CD4-positive, alpha-beta T cell treated with Interferon alpha-2 for 1 hour (primary cell): ENCODE measurements around the gene PNCK.

Source experiments
- DNase-seq, 2 donors: peaks; one replicate each; pipeline ENCODE4 v3.0.0-alpha.2; 2020 to 2022

The PNCK gene

GRCh38 chrX:153640736-153641575, 32.7 kb downstream of the PNCK start:
- DNase-seq, result no peak

- DNase-seq, result no peak
These were observed 33.4 kb downstream of the PNCK start for GRCh38 chrX:153640045-153640686.

GRCh38 chrX:153639177-153640044, 34.2 kb downstream of the PNCK start:
- no peak for DNase-seq

- DNase-seq, result no peak
These were observed 35.0 kb downstream of the PNCK start for GRCh38 chrX:153638436-153639176.

GRCh38 chrX:153638041-153638371, 35.6 kb downstream of the PNCK start:
- DNase-seq, result no peak

- no peak for DNase-seq
These were observed 36.2 kb downstream of the PNCK start for GRCh38 chrX:153637121-153638040.

- no peak for DNase-seq
These were observed 36.9 kb downstream of the PNCK start for GRCh38 chrX:153636716-153637115.

GRCh38 chrX:153635788-153636668, 37.6 kb downstream of the PNCK start:
- peak in 1 of 2 donors; percentile 26 for DNase-seq

GRCh38 chrX:153635388-153635787, 38.2 kb downstream of the PNCK start:
- DNase-seq, result no peak

GRCh38 chrX:153634832-153635231, 38.8 kb downstream of the PNCK start:
- no peak for DNase-seq

GRCh38 chrX:153634236-153634635, 39.4 kb downstream of the PNCK start:
- DNase-seq, result no peak

GRCh38 chrX:153633607-153634180, 39.9 kb downstream of the PNCK start:
- no peak for DNase-seq

GRCh38 chrX:153633048-153633447, 40.6 kb downstream of the PNCK start:
- DNase-seq, result no peak

GRCh38 chrX:153632595-153632946, 41.0 kb downstream of the PNCK start:
- DNase-seq, result no peak

- no peak for DNase-seq
These were observed 41.6 kb downstream of the PNCK start for GRCh38 chrX:153631907-153632594.

GRCh38 chrX:153631346-153631745, 42.3 kb downstream of the PNCK start:
- DNase-seq, result no peak

- DNase-seq, result no peak
These were observed 44.9 kb downstream of the PNCK start for GRCh38 chrX:153628665-153629064.

GRCh38 chrX:153628129-153628528, 45.5 kb downstream of the PNCK start:
- no peak for DNase-seq

- no peak for DNase-seq
These were observed 45.9 kb downstream of the PNCK start for GRCh38 chrX:153627675-153628111.
